NCI-H1048 (cell line): ENCODE measurements around the gene SLC26A11.

Source experiments
- DNase-seq: peaks from one replicate; lab custom pipeline; 2025; lab: John Stamatoyannopoulos, UW

Gene SLC26A11

GRCh38 chr17:80220054-80220735, at the start of gene SLC26A11, which contains the start of gene SGSH:
Gene SLC26A11, plus strand, starts transcription at chr17:80220427. Its CDS starts 1,134 bp downstream, at chr17:80221561.
Gene SGSH, minus strand, starts transcription at chr17:80220333. Its CDS starts 20 bp downstream, at chr17:80220313.
- DNase-seq, result peak; percentile 59

- DNase-seq, result no peak
Measured at GRCh38 chr17:80171681-80172080, 48.5 kb upstream of the SLC26A11 start.

GRCh38 chr17:80173126-80173525, 47.1 kb upstream of the SLC26A11 start:
- no peak for DNase-seq

DNA sequence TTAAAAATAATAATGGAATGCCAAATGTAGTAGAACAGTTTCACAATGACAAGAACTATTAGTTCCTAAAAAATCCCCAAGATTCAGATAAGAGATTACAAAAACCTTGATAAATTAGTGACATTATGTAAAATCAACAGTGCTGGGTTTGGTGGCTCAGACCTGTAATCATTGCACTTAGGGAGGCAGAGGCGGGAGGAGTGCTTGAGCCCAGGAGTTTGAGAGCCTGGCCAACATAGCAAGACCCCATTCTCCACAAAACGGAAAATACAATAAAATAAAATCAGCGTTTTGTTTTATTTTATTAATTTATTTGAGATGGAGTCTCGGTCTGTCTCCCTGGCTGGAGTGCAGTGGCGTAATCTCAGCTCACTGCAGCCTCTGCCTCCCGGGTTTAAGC, 46.3 kb upstream of the SLC26A11 start:
- DNase-seq, result no peak

DNA sequence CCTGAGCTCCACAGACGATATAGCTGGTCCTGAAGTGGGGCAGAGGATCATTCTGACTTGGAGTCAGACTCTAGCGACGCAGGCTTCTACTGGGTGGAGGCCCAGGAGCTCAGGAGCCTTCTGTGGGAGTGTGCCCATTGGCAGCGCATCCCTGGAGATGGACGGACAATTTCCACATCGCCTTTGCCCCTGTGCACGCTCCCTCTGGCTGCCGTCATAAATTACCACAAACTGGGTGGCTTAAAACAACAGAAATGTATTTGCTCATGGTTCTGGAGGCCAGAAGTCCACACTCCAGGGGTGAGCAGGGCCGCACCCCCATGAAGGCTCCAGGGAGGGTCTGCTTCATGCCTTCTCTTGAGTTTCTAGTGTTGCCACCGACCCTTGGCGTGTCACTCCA, 43.5 kb upstream of the SLC26A11 start:
- DNase-seq, result no peak

- DNase-seq, result no peak
Measured at GRCh38 chr17:80177986-80178595, 42.1 kb upstream of the SLC26A11 start.

DNA sequence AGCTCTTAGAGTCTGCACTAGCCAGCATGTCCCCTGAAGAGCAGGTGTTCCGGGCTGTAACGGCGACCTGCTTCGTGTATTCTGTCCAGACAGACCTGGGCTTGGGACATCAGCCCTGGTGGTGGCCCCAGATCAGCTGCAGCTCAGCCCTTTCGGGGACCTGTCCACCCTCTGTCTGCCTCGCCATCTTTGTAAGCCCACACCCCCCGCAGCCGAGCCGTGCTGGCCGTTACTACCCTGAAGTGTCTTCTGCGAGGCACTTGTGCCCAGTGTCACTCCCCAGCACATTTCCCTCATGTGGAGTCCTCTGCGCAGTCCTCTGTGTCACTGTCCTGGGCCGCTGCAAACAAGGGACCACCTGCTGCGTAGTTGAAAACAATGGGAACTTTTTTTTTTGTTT, 40.0 kb upstream of the SLC26A11 start:
- no peak for DNase-seq

DNA sequence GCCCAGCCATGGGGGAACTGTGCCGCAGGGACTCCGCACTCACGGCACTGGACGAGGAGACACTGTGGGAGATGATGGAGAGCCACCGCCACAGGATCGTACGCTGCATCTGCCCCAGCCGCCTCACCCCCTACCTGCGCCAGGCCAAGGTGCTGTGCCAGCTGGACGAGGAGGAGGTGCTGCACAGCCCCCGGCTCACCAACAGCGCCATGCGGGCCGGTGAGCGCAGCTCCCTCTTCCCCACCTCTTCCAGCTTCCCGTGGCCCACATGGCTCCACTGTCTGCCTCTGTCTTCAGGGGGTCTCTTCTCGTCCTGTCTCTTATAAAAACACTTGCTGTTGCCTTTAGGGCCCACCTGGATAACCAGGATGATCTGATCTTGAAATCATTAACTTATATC, 38.8 kb upstream of the SLC26A11 start:
- no peak for DNase-seq

DNA sequence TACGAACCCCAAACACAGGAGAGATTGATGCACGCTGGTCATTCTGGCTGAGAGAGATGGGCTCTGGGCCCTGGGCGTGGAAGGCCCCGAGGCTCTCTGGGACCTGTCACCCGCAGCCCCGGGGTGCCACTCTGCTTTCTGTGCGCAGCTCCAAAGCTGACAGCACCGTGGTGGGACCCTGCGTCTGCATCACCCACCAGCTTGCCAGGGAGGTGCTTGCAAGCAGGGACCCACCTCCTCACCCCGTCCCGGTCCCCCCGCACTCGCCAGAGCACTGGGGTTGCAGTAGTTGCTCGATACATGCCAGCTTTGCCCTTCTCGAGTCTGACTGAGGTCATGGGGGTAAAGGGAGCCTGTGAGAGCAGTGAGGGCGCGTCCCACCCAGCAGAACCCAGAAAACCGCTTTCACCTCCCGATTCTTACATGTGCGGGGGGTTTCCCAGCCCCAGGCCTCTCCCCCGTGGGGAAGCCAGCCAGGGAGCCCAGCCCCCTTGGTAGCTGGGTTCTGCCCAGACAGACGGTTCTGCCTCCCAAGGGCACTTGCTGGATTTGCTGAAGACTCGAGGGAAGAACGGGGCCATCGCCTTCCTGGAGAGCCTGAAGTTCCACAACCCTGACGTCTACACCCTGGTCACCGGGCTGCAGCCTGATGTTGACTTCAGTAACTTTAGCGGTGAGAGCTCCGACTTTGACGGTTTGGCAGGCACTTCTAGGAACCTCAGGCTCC, 37.9 kb upstream of the SLC26A11 start:
- DNase-seq, result no peak

- no peak for DNase-seq
Measured at GRCh38 chr17:80182845-80183223, 37.4 kb upstream of the SLC26A11 start.

- DNase-seq, result no peak
Measured at GRCh38 chr17:80183581-80184422, 36.4 kb upstream of the SLC26A11 start.

GRCh38 chr17:80184423-80184714, 35.9 kb upstream of the SLC26A11 start:
- no peak for DNase-seq

DNA sequence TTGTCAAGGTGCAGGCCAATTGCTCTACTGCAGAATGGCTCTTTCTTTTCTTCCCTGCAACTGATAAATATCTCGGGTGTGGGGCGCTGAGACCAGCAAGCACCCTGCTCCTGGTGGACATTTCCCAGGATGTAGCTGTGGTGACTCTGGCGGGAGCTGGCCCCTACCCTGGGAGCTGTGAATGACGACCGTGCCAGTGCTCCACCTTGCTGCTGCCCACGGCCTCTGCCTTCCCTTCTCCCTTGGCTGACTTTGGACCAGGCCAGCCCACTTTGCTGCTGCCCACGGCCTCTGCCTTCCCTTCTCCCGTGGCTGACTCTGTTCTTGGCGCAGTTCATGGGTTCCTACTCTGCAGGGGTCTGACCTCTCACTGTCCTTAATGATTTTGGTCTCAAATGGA, 34.3 kb upstream of the SLC26A11 start:
- no peak for DNase-seq

- DNase-seq, result no peak
Measured at GRCh38 chr17:80187090-80187489, 33.1 kb upstream of the SLC26A11 start.

DNA sequence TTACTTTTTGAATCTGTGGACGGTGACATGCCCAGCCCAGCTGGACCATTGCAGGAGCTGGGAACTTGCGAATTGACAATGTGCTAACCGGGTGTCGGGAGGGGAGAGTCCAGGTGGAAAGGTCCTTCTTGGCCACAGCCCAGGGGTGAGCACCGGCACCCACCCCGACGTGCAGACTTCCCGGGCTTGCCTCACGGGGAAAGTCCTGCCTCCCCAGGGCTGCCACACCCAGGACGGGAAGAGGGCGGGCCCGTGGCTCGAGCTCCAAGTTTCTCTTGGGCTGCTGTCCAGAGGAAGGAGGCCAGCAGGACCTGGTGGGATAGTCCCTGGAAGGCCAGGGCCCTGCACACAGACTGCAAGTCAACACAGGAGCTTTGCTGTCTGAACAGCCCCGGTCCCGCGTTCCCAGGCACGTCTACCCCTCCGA, 32.7 kb upstream of the SLC26A11 start:
- no peak for DNase-seq

DNA sequence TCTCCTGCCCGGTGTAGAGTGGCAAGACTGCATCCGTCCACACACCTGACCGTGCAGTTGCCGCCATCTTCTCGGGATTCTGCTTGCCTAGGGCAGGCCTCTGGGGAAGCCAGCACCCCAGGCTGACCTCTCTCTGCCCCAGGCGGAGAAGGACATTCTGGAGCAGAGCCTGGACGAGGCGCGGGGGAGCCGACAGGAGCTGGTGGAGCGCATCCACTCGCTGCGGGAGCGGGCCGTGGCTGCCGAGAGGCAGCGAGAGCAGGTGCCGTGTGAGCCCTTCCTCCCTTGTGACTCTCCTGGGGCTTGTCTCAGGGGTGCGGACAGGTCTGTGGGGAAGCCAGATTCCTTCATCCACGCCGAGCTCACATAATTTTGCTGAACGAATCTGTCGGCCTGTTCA, 30.6 kb upstream of the SLC26A11 start:
- DNase-seq, result no peak

GRCh38 chr17:80190716-80191115, 29.5 kb upstream of the SLC26A11 start:
- no peak for DNase-seq

DNA sequence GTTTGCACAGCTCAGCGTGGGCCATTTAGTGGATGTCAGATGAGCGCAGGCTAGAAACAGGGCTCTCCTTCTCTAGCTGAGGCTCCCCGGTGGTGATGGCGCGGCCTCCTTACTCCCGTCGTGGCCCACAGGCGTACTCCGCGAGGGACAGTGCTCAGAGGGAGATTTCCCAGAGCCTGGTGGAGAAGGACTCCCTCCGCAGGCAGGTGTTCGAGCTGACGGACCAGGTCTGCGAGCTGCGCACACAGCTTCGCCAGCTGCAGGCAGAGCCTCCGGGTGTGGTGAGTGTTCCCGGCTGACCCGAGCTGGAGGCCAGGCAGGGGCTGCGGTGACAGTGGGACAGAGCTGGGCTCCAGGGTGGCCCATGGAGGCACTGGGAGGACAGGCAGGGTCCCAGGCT, 29.0 kb upstream of the SLC26A11 start:
- no peak for DNase-seq

- no peak for DNase-seq
Measured at GRCh38 chr17:80191865-80192661, 28.2 kb upstream of the SLC26A11 start.

GRCh38 chr17:80195141-80195540, 25.1 kb upstream of the SLC26A11 start:
- DNase-seq, result no peak

- no peak for DNase-seq
Measured at GRCh38 chr17:80195671-80196529, 24.3 kb upstream of the SLC26A11 start.
